Liver (tissue), 9 donors: ENCODE data around the gene HCAR2. TPM values are rescaled to one million over a fixed set of nuclear protein-coding genes. Genes with fewer than 3 reads are reported as not detected.

Experiments
- DNase-seq: peaks from one replicate; pipeline ENCODE4 v3.0.0-alpha.2; 2017; ENCODE audit warnings: low spot score
- H3K27ac ChIP-seq, 2 donors: one replicate each; pipeline ENCODE4 v1.7.0; 2013; ENCODE audit warnings: inconsistent platforms in 2 of 2, low read length in 2 of 2, control low read depth in 1 of 2, low read depth in 1 of 2, mild to moderate bottlenecking in 1 of 2
- H3K27me3 ChIP-seq, 4 donors: one replicate each; pipeline versions ENCODE4 v1.6.1 to v1.7.0; 2013; ENCODE audit warnings: low read length in 3 of 4, inconsistent platforms in 1 of 4, mild to moderate bottlenecking in 1 of 4, moderate library complexity in 1 of 4; ENCODE audit not compliant: control insufficient read depth in 4 of 4, insufficient read depth in 4 of 4
- H3K36me3 ChIP-seq, 4 donors: one replicate each; pipeline versions ENCODE4 v1.6.1 to v1.7.0; 2013; ENCODE audit warnings: low read length in 3 of 4, mild to moderate bottlenecking in 3 of 4, low read depth in 1 of 4, moderate library complexity in 1 of 4; ENCODE audit not compliant: control insufficient read depth in 4 of 4, insufficient read depth in 3 of 4
- H3K4me1 ChIP-seq, 4 donors: one replicate each; pipeline versions ENCODE4 v1.6.1 to v1.7.0; 2013; ENCODE audit warnings: low read length in 3 of 4, mild to moderate bottlenecking in 3 of 4, moderate library complexity in 1 of 4; ENCODE audit not compliant: control insufficient read depth in 4 of 4, insufficient read depth in 4 of 4
- H3K4me3 ChIP-seq, 3 donors: one replicate each; pipeline versions ENCODE4 v1.6.1 to v1.7.0; 2013; ENCODE audit warnings: low read length in 3 of 3, control low read depth in 1 of 3, low read depth in 1 of 3, mild to moderate bottlenecking in 1 of 3
- H3K9ac ChIP-seq, 2 donors: one replicate each; pipeline ENCODE4 v1.7.0; 2013; ENCODE audit warnings: low read length in 2 of 2, mild to moderate bottlenecking in 2 of 2, moderate library complexity in 2 of 2, control low read depth in 1 of 2, low read depth in 1 of 2
- H3K9me3 ChIP-seq, 4 donors: one replicate each; pipeline versions ENCODE4 v1.6.1 to v1.7.0; 2013; ENCODE audit warnings: low read length in 3 of 4; ENCODE audit not compliant: control insufficient read depth in 4 of 4
- CTCF ChIP-seq: fragments of 150-350 bp; IDR thresholded peaks from 2 replicates; pipeline ENCODE4 v1.5.1; 2017; ENCODE audit warnings: improper control_type of control experiment, low read depth, low read length; ENCODE audit not compliant: missing input control
- EGR1 ChIP-seq, 2 donors: IDR thresholded peaks; 2 replicates each; pipeline ENCODE4 v1.6.1; 2016 to 2018; ENCODE audit warnings: antibody characterized with exemption in 2 of 2, low read depth in 2 of 2
- FOXA1 ChIP-seq: IDR thresholded peaks from 2 replicates; pipeline ENCODE4 v1.6.1; 2016; ENCODE audit warnings: antibody characterized with exemption
- FOXA2 ChIP-seq: IDR thresholded peaks from 2 replicates; pipeline ENCODE4 v1.6.1; 2016; ENCODE audit warnings: antibody characterized with exemption
- GABPA ChIP-seq, 2 donors: IDR thresholded peaks in 1 of 2; conservative IDR thresholded peaks in 1 of 2; 2 replicates each; pipeline ENCODE4 v1.6.1; 2016; ENCODE audit warnings: antibody characterized with exemption in 2 of 2, mild to moderate bottlenecking in 1 of 2, moderate library complexity in 1 of 2
- HNF4A ChIP-seq, 2 donors: conservative IDR thresholded peaks; 2 replicates each; pipeline ENCODE4 v1.6.1; 2016; ENCODE audit warnings: antibody characterized with exemption in 2 of 2, mild to moderate bottlenecking in 2 of 2
- HNF4G ChIP-seq: IDR thresholded peaks from 2 replicates; pipeline ENCODE4 v1.6.1; 2016; ENCODE audit warnings: antibody characterized with exemption
- JUND ChIP-seq, 2 donors: IDR thresholded peaks; 2 replicates each; pipeline ENCODE4 v1.6.1; 2016; ENCODE audit warnings: antibody characterized with exemption in 2 of 2
- MAX ChIP-seq: IDR thresholded peaks from 2 replicates; pipeline ENCODE4 v1.6.1; 2016; ENCODE audit warnings: antibody characterized with exemption
- NR2F2 ChIP-seq: IDR thresholded peaks from 2 replicates; pipeline ENCODE4 v1.6.1; 2016; ENCODE audit warnings: antibody characterized with exemption
- RAD21 ChIP-seq, 2 donors: IDR thresholded peaks; 2 replicates each; pipeline ENCODE4 v1.6.1; 2016; ENCODE audit warnings: antibody characterized with exemption in 2 of 2, mild to moderate bottlenecking in 2 of 2
- REST ChIP-seq: IDR thresholded peaks from 2 replicates; pipeline ENCODE4 v1.6.1; 2016; ENCODE audit warnings: antibody characterized with exemption, mild to moderate bottlenecking
- RXRA ChIP-seq, 2 donors: IDR thresholded peaks; 2 replicates each; pipeline ENCODE4 v1.6.1; 2017 to 2018; ENCODE audit warnings: antibody characterized with exemption in 2 of 2, mild to moderate bottlenecking in 1 of 2
- SP1 ChIP-seq: IDR thresholded peaks from 2 replicates; pipeline ENCODE4 v1.6.1; 2018; ENCODE audit warnings: antibody characterized with exemption, mild to moderate bottlenecking
- TAF1 ChIP-seq: conservative IDR thresholded peaks from 2 replicates; pipeline ENCODE4 v1.6.1; 2016; ENCODE audit warnings: antibody characterized with exemption, mild to moderate bottlenecking
- YY1 ChIP-seq: IDR thresholded peaks from 2 replicates; pipeline ENCODE4 v1.6.1; 2016; ENCODE audit warnings: antibody characterized with exemption, mild to moderate bottlenecking
- ZBTB33 ChIP-seq: IDR thresholded peaks from 2 replicates; pipeline ENCODE4 v1.6.1; 2016; ENCODE audit warnings: antibody characterized with exemption
- WGBS: extraction: QIAGEN DNeasy Blood & Tissue Kit; methylation state at CpG from one replicate; pipeline ENCODE4 v1.1.7; 2013; 5-methylcytosine and 5-hydroxymethylcytosine counted together
- polyA plus RNA-seq, 2 donors: library from polyadenylated mRNA; stranded (reverse) in 1 of 2; unstranded in 1 of 2; fragments of 200-250 nt in 1 of 2; fragments of >200 nt in 1 of 2; fragmentation: Nextera tagmentation in 1 of 2; extraction: Ambion mirVana in 1 of 2; gene quantifications; one replicate each; pipeline versions ENCODE4 v1.2.1 to v1.2.3, GENCODE V29; 2013 to 2015
- total RNA-seq, 2 donors: library from RNA; depleted of rRNA; stranded (reverse); fragments of >200 nt; gene quantifications; one replicate each; pipeline ENCODE4 v1.2.3, GENCODE V29; 2014
- donor health status: healthy.
- donor health status: healthy.
- donor health status: healthy.
- donor health status: healthy.
- donor health status: healthy.

The HCAR2 gene
- total and polyA plus RNA-seq, 4 donors = 0.08 to 0.70 (median 0.08) TPM; not detected in 1

GRCh38 chr12:122747224-122748135 lies 44.3 kb upstream of the HCAR2 start:
- no peak overlapping the region for H3K27ac ChIP-seq
- 80% methylated on average over 9 of the region's 9 CpGs for WGBS
- no peaks in the 10 kb centered on the region for H3K9me3 ChIP-seq
- H3K27me3 ChIP-seq = no peaks in the 10 kb centered on the region
- no peak for DNase-seq
- peaks cover 0 to 8% (median 0%) of the 10 kb centered on the region in 4 donors for H3K4me1 ChIP-seq
- no peak overlapping the region for H3K9ac ChIP-seq
- TF ChIP-seq EGR1 (IDR thresholded peaks at IDR 0.05; ENCODE audit: low read depth in 2 of 2) (no peak), TAF1 (no peak), SP1 (no peak), RXRA (IDR thresholded peaks at IDR 0.05) (no peak), YY1 (no peak), ZBTB33 (no peak), HNF4A (conservative IDR thresholded peaks at IDR 0.05) (no peak), HNF4G (no peak), CTCF (no peak), FOXA2 (no peak), MAX (no peak), GABPA (IDR thresholded peaks at IDR 0.05 in 1 of 2, conservative IDR thresholded peaks at IDR 0.05 in 1 of 2) (no peak), JUND (IDR thresholded peaks at IDR 0.05) (no peak), NR2F2 (no peak)
- no peak overlapping the region for H3K4me3 ChIP-seq
- H3K36me3 ChIP-seq = no peaks in the 10 kb centered on the region

GRCh38 chr12:122743895-122744525 lies 40.9 kb upstream of the HCAR2 start:
- H3K9ac ChIP-seq = no peak overlapping the region
- 85% methylated on average over 7 of the region's 7 CpGs for WGBS
- H3K4me1 ChIP-seq = no peaks in the 10 kb centered on the region
- H3K9me3 ChIP-seq = no peaks in the 10 kb centered on the region
- H3K4me3 ChIP-seq = no peak overlapping the region
- H3K27ac ChIP-seq = no peak overlapping the region
- H3K27me3 ChIP-seq = no peaks in the 10 kb centered on the region
- no peaks in the 10 kb centered on the region for H3K36me3 ChIP-seq
- no peak for DNase-seq
- no peak for TF ChIP-seq CTCF
- no peak for TF ChIP-seq MAX
- no peak for TF ChIP-seq HNF4A (conservative IDR thresholded peaks at IDR 0.05)
- no peak for TF ChIP-seq SP1
- no peak for TF ChIP-seq RAD21 (IDR thresholded peaks at IDR 0.05)
- no peak for TF ChIP-seq JUND (IDR thresholded peaks at IDR 0.05)
- no peak for TF ChIP-seq GABPA (IDR thresholded peaks at IDR 0.05 in 1 of 2, conservative IDR thresholded peaks at IDR 0.05 in 1 of 2)
- no peak for TF ChIP-seq RXRA (IDR thresholded peaks at IDR 0.05)
- no peak for TF ChIP-seq REST
- TF ChIP-seq YY1 = no peak
- no peak for TF ChIP-seq EGR1 (IDR thresholded peaks at IDR 0.05; ENCODE audit: low read depth in 2 of 2)
- TF ChIP-seq NR2F2 = no peak
- no peak for TF ChIP-seq FOXA1
